GM19372 (cell line): ENCODE measurements around the gene SOX21.

Experiments used
- ATAC-seq: cut with Tn5 transposase; IDR thresholded peaks from one replicate; pipeline ENCODE4 v1.9.1; 2021; ENCODE audit warnings: mild to moderate bottlenecking, low read depth, moderate library complexity; ENCODE audit not compliant: unreplicated experiment

SOX21 gene

DNA sequence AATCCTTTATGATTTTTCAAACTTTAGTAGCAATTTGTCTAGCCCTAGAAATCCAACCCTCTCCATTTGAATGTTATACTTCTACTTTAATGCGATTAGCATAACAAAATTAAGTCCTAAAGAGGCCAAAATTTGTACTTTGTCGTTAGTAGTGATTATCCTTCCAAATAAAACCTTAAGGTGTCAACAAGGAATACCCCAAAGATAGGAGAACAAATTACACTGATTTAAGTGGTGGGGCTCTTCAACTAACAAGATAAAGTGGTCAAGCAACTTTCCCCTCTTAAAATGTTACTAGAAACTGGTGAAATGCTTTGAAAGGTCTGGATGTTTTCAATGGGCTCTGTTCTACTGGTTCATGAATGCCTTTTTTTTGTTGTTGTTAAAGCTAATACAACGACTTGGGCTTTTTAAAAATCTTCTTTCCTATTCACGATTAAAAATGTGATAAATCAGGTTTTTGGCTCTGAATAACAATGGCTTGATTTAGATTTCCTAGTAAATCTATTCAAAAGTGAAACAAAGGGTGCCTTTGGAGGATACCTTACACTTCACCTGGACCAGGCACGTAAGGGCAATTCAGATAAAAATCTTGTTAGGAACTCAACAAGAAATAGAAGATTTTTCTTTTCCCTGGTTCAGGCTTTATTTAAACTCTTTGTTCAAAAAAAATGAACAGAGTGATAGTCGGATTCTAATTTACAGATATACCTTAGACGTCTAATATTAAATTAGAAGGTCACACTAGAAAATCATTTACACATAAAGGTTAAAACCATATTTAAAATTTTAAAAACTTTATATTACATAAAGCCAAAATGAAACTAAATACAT is 3.1 kb downstream of the SOX21 start:
- no peak for ATAC-seq

- ATAC-seq = no peak
Measured at GRCh38 chr13:94708031-94708859, 4.1 kb downstream of the SOX21 start.

- no peak for ATAC-seq
Measured at GRCh38 chr13:94707400-94708021, 4.8 kb downstream of the SOX21 start.

DNA sequence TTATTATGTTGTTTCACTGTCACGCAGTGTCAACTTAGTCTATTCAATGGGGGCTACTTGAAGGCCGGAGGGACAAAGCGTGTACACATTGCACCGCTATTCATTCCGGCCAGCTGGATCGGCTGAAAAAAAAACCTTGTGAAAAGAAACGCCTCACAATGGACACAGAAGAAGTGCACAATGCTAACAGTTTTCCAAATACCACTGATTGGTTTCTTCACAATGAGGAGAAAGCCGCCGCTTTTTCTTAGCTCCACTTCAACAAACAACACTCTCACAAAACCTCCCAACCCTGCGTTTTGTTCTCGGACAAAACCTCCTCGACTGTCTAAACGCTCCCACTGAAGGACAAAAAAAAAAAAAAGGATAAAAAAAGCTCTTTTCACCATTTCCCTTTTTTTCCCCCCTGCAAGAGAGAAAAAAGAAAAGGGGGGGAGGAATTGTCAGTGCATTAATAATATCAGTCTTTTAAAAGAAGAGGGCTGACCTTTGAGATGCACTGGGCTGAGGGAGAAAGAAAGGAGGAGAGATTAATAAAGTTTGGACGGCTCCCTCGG is 5.4 kb downstream of the SOX21 start:
- no peak for ATAC-seq

DNA sequence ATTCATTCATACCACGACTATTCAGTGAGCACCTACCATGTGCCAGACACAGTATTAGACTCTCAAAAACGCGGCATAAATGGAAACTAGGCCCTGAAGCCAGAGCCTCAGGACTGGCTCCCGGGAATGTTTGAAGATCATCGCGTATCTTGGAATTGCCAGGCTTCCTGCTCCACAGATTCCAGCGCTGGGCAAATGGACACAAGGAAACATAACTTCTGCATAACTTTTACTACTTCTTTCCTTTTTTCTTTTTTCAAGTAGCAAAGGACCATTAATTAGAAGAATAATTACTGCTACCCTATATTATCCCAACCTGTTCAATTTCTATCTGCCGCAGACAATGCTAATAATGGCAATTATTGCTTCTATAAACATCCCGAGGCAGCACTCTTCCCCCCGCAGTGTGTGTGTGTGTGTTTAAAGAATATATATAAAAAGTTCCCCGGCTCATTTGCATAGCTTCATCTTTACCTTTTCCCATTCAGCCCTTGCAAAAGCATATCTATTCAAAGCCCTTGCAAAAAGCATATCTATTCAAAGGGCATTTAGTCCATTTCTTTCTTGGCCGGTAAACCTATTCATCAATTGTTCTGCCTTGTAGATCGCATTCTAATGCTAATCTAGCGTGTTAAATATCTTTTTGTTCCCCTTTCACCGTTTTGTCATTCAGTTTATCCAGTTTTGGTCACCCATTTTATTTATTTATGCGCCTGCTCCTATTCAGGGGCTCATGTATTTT is 6.1 kb downstream of the SOX21 start:
- ATAC-seq = no peak

GRCh38 chr13:94705081-94706030 is 7.0 kb downstream of the SOX21 start:
- ATAC-seq = no peak

DNA sequence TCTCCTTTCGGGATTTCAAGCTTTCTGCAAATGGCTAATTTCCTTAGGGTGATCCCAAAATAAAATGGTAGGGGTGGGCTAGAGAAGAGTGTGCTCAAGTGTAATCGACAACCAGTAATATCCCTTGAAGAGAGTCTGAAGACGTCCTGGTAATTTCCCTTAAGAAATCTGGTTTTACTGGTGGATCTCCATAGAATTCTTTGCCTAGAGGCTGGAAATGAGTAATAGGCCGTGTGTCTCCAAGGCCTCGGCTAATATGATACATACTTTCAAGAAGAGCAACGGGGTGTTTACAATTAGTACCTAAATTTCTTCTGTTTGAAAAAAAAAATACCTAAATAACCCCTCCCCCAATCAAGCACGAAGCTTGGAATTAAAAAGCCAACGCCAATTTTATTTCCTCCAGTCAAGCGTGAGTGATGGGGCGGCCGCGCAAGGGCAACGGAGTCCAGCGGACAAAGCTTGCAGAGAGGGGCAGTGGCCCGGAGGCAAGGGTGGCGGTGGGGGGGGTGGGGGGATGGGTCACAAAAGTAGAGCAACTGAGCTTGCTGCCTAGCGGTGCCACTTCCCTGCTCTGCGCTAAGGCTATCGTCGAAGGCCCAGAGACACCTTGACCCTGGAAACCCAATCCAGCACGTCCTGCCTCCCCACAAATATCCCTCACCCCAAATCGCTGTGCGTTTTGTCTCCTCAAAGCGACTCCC is 7.8 kb downstream of the SOX21 start:
- no peak for ATAC-seq

GRCh38 chr13:94703721-94704314 is 8.5 kb downstream of the SOX21 start:
- ATAC-seq = no peak

GRCh38 chr13:94703271-94703670 is 9.1 kb downstream of the SOX21 start:
- ATAC-seq = no peak

DNA sequence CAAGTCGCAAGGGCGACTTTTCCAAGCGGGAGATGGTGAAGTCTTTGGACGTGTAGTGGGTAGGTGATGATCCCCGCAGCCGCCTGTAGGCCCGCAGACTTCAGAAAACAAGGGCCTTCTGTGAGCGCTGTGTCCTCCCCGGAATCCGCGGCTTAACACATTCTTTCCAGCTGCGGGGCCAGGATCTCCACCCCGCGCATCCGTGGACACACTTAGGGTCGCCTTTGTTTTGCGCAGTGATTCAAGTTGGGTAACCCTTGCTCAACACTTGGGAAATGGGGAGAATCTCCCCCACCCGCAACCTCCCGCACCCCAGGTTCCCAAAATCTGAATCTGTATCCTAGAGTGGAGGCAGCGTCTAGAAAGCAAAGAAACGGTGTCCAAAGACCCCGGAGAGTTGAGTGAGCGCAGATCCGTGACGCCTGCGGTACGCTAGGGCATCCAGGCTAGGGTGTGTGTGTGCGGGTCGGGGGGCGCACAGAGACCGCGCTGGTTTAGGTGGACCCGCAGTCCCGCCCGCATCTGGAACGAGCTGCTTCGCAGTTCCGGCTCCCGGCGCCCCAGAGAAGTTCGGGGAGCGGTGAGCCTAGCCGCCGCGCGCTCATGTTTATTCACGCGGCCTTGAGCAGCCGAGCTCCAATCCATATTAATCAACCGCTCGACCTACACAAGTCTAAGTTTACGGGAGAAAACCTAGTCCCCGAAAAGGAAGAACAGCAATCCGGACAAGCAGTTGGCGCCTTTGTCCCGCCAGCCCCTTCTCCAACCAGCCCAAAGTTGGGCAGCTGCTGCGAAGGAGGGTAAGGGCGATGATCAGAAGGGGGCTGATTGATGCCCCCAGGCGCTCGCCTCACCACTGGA is 9.9 kb downstream of the SOX21 start:
- ATAC-seq = no peak

DNA sequence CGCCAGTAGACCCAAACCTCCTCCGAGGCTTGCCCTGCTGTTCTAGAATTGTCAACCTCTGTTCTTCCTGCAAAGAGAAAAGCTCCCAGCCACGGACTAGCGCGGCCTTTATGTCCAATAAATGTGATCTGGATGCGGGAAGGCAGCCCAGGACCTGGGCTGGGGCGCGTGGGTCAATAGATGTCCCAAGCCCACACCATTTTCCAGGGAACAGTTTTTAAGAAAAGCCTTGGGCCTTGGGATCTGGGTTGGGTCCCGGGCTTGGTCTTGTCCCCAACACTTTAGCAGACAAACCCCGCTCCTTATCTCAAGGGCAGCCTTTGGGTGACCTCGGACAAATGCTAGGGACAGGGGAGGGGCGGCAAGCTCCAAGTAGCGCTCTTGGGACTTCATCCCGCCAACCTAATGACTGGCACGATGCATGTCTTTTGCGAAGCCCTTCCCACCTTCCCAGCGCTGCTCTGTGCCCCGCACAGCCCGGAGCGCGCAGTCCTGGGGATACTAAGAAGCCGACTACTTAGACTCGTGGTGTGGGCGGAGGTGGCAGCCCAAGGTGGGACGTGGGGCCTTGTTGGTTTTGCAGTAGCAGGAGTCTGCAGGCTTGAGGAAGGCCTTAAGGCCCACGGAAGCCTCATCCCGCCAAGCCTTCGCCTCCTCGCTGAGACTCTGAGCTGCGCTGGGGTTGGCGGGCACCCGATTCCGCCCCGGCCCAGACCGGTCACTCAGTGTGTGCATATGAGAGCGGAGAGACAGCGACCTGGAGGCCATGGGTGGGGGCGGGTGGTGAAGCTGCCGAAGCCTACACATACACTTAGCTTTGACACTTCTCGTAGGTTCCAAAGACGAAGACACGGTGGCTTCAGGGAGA is 10.8 kb downstream of the SOX21 start:
- ATAC-seq = no peak

DNA sequence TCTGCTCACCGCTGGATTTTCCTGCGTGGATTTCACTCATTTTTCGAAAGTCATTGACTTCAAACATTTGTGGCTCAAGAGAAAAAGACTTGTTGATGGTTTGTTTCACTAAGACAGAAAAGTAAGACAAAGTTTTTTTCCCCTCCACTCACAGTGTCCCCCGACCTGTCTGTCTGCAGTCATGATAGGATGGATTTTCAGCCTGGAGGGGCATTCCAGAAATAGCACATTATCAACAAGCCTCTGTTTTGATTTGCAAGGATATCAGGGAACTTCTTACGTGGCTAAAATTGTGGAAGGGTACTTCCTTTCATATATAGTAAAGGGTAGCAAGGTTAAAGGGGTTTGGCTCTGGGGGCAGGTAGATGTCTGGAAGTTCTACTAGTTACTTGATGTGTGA is 11.8 kb downstream of the SOX21 start:
- no peak for ATAC-seq

DNA sequence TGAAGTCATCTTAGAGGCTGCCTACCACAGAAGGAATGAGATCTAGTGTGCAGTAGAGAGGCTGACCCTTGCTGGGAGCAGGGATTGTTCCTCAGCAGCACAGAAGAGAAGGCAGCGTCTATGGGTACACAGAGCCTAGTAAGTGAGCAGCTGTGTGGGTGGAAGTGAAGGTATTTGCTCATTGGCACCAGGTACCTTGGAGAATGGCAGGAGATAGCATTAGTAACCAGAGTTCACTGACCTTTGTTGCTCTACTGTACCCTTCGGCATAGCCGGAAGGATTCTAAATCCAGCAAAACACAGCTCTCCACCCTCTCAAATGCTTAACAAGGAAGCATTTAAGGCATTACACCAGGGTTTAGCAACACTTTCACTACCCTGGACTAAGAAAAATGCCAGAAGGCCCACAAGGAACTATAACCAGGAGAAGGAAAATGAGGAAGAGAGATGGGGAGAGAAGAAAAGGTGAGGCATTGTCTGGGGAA is 12.3 kb downstream of the SOX21 start:
- no peak for ATAC-seq

DNA sequence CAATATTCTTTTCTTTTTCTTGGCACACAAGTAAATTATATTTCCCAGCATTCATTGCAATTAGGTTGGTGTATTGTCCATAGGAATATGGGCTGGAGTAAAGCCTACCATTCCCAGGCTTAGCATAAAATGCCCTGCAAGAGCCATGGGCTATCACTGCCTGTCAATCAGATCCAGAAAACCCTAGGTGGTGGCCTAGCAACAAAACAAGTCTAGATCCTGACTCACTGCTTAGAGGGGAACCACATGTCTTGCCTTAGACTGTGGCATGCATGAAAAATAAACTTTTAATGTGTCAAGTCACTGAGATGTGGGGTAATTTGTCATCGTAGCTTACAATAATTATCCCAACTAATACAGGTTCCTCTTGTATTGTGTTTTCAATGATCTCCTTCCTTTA is 16.2 kb downstream of the SOX21 start:
- no peak for ATAC-seq

DNA sequence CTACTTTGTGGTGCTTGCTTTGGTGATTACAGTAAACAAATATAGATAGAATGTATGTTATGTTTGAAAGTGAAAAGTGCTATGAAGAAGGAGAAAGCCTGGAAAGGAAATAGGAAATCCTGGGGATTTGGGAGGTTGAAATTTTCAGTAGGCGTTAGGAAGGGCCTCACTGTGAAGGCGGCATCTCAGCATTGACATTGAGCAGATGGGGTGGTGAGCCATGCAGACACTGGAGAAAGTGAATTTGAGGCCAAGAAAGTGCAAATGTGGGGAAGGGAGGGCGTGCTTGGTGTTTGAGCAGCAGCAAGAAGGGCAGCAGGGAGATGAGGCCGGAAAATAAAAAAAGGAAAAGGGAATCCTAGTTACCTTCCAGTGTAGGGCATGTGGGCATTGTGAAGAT is 20.3 kb downstream of the SOX21 start:
- no peak for ATAC-seq

DNA sequence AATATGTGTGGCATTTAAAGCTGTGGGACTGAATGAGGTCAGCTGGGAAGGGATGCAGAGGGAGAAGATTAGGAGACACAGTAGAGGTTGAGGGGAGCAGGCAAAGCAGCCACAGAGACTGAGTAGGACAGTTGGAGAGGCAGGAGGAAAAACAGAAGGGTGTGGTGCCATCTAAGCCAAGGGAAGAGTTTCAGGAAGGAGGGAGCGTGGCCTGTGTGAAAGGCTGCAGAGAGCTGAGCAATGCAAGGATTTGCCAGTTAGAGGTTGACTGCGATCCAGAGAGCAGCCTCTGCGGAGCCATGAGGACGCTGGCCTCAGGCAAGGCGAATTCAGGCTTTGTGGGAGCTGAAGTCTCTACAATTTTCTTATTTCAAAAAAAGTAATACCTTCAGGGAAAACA is 28.9 kb downstream of the SOX21 start:
- ATAC-seq = no peak
